Breast epithelium (tissue), 4 donors: ENCODE results near the gene FBXL13. TPM values are rescaled to one million over a fixed set of nuclear protein-coding genes. Genes with fewer than 3 reads are reported as not detected.

ENCODE experiments used
- DNase-seq, 2 donors: peaks; one replicate each; pipeline ENCODE4 v3.0.0-alpha.2; 2019; ENCODE audit warnings: low spot score in 2 of 2
- H3K27ac ChIP-seq, 2 donors: fragments of 200-600 bp; sonication (generic) in 1 of 2; one replicate each; pipeline ENCODE4 v1.5.1; 2016 to 2019; ENCODE audit warnings: mild to moderate bottlenecking in 1 of 2
- H3K27me3 ChIP-seq, 2 donors: fragments of 200-600 bp; sonication (generic) in 1 of 2; one replicate each; pipeline versions ENCODE4 v1.5.1 to v1.6.0; 2017 to 2019; ENCODE audit warnings: control low read depth in 1 of 2, mild to moderate bottlenecking in 1 of 2
- H3K36me3 ChIP-seq: fragments of 200-600 bp; one replicate; pipeline ENCODE4 v1.5.1; 2019
- H3K4me1 ChIP-seq, 2 donors: fragments of 200-600 bp; sonication (generic); one replicate each; pipeline ENCODE4 v1.5.1; 2016 to 2019; ENCODE audit warnings: control low read depth in 1 of 2
- H3K4me3 ChIP-seq, 3 donors: fragments of 200-600 bp; sonication (generic); 1 replicate in 2 of 3; 2 replicates in 1 of 3; pipeline ENCODE4 v1.5.1; 2016 to 2019; ENCODE audit warnings: mild to moderate bottlenecking in 3 of 3, moderate library complexity in 2 of 3
- H3K9me3 ChIP-seq, 2 donors: fragments of 200-600 bp; sonication (generic) in 1 of 2; one replicate each; pipeline ENCODE4 v1.5.1; 2016 to 2019; ENCODE audit warnings: control low read depth in 1 of 2
- POLR2A ChIP-seq: fragments of 450-650 bp; IDR thresholded peaks from one replicate; pipeline ENCODE4 v1.6.1; 2016; ENCODE audit warnings: antibody characterized with exemption, mild to moderate bottlenecking, moderate library complexity
- POLR2AphosphoS5 ChIP-seq, 3 donors: sonication (generic); formaldehyde crosslinking; IDR thresholded peaks; one replicate each; pipeline ENCODE4 v1.6.1; 2017; ENCODE audit warnings: antibody characterized with exemption in 3 of 3
- intact Hi-C: fragments of 100-400 bp; cut with DNase I; formaldehyde crosslinking; loops from one replicate; pipeline ENCODE4 v1.15.1; 2023; ENCODE audit warnings: low total_unique reads
- total RNA-seq, 3 donors: library from RNA; depleted of rRNA; stranded (reverse); fragments of >200 nt; gene quantifications; one replicate each; pipeline ENCODE4 v1.1.0, GENCODE V29; 2016
- TF ChIP-seq, protein P1 (sequence below), 3 donors: fragments of 450-650 bp; IDR thresholded peaks; one replicate each; pipeline ENCODE4 v1.5.1; 2016 to 2017; ENCODE audit warnings: antibody characterized with exemption in 3 of 3, mild to moderate bottlenecking in 3 of 3, moderate library complexity in 3 of 3

Gene FBXL13
- total RNA-seq, 3 donors from 2014 or later: 1.1 to 4.2 (median 3.3) TPM

DNA sequence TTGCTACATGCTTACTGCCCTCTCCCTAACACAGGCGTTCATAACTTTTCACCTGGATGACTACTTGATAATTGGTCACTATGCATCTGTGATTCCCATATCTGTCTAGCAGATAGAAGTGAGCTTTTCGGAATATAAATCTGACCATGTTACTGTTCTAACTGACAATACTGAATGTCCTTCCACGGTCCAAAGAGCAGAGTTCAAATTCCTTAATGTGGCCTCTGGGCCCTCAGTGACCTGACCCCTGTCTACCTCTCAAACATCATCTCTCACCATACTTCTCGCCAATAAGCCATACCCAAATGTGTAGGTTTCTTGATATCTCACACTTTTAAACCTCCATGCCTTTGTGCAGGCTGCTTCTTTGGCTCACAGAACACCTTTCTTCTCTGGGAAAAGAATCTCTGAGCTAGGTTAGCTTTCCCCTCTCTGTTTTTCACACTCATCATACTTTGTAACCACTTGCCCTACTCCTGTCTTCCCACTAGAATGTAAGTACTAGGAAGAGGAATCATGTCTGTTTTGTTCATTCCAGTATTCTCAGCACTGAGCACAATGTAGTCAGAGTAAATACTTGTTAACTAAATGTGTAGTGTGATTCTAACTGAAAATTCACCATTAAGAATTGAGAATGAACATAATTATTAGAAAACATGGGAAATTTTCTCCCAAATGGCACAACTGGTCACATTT lies 201.0 kb downstream of the FBXL13 start:
- intact Hi-C loops: no loop called here
- DNase-seq: no peak
- H3K4me3 ChIP-seq: no peak overlapping the region
- no peak overlapping the region for H3K27ac ChIP-seq
- H3K4me1 ChIP-seq: no peaks in the 10 kb centered on the region
- H3K9me3 ChIP-seq: no peaks in the 10 kb centered on the region
- no peaks in the 10 kb centered on the region for H3K36me3 ChIP-seq
- no peaks in the 10 kb centered on the region for H3K27me3 ChIP-seq
- TF ChIP-seq POLR2A: no peak
- no peak for TF ChIP-seq POLR2AphosphoS5 (IDR thresholded peaks at IDR 0.05)
- TF ChIP-seq, protein P1, sequence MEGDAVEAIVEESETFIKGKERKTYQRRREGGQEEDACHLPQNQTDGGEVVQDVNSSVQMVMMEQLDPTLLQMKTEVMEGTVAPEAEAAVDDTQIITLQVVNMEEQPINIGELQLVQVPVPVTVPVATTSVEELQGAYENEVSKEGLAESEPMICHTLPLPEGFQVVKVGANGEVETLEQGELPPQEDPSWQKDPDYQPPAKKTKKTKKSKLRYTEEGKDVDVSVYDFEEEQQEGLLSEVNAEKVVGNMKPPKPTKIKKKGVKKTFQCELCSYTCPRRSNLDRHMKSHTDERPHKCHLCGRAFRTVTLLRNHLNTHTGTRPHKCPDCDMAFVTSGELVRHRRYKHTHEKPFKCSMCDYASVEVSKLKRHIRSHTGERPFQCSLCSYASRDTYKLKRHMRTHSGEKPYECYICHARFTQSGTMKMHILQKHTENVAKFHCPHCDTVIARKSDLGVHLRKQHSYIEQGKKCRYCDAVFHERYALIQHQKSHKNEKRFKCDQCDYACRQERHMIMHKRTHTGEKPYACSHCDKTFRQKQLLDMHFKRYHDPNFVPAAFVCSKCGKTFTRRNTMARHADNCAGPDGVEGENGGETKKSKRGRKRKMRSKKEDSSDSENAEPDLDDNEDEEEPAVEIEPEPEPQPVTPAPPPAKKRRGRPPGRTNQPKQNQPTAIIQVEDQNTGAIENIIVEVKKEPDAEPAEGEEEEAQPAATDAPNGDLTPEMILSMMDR (IDR thresholded peaks at IDR 0.05): no peak

DNA sequence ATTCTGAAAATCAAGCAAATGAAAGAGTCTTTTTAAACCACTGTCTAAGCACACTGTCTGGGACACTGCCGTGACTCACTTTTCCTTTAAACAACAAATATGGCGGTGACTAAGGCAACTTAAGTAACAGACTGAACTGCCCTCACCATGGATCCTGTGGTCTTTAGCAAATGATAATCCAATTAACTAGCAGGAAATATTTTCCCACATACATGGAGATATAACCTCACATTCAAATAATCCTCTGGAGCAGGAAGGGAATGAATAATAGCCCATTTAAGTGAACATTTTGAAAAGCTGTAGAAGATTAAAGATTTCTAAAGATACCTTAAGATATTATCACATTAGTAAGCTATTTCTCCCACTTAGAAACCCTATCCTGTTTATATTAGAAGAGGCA lies 202.1 kb downstream of the FBXL13 start:
- TF ChIP-seq POLR2A (no peak), POLR2AphosphoS5 (IDR thresholded peaks at IDR 0.05) (no peak)
- TF ChIP-seq, protein P1 (IDR thresholded peaks at IDR 0.05): no peak
- intact Hi-C loops: no loop called here
- Histone ChIP-seq H3K4me3 (no peak overlapping the region), H3K4me1 (no peaks in the 10 kb centered on the region), H3K9me3 (no peaks in the 10 kb centered on the region), H3K27me3 (no peaks in the 10 kb centered on the region), H3K36me3 (no peaks in the 10 kb centered on the region), H3K27ac (no peak overlapping the region)
- DNase-seq: no peak

DNA sequence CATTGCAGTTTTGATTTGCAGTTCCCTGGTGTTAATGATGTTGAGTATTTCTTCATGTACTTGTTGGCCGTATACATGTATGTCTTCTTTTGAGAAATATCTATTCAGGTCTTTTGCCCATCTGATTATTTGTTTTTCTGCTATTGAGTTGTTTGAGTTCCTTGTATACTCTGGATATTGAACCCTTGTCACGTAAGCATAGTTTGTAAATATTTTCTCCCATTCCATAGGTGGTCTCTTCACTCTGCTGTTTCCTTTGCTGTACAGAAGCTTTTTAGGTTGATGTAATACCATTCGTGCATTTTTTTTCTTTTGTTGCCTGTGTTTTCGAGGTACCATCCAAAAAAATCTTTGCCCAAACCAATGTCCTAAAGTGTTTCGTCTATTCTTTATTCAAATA lies 205.4 kb downstream of the FBXL13 start:
- no peaks in the 10 kb centered on the region for H3K4me1 ChIP-seq
- no peaks in the 10 kb centered on the region for H3K9me3 ChIP-seq
- no peaks in the 10 kb centered on the region for H3K36me3 ChIP-seq
- no peak for TF ChIP-seq POLR2AphosphoS5 (IDR thresholded peaks at IDR 0.05)
- TF ChIP-seq POLR2A: no peak
- TF ChIP-seq, protein P1 (IDR thresholded peaks at IDR 0.05): no peak
- H3K27ac ChIP-seq: no peak overlapping the region
- no peak for DNase-seq
- no peaks in the 10 kb centered on the region for H3K27me3 ChIP-seq
- intact Hi-C loops: no loop called here
- H3K4me3 ChIP-seq: no peak overlapping the region

DNA sequence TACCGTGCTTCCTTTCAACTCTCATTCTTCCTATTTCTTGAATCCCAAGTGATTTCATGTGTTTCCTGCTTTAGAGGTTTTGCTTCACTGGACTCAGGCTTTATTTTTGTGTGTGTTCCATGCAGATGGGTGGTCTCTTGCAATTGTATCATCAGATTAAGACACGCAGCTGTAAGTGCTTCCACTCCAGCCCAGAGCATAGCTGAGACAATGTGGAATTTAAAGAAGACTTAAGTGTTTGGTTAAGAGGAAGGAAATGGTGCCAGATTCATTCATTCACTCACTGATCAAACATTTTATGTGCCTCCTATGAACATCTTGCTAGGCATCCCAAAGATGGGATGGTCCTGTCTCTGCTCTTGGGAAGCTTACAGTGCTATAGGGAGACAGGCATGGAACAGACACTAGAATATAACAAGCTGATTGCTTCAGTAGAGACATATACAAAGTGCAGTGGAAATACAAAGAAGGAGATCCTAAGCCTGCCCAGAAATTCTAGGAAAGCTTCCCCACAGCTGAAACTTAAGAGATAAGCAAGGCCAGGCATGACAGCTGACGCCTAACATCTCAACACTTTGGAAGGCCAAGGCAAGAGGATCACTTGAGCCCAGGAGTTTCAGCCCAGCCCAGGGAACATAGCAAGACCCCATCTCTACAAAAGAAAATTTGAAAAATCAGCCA lies 207.9 kb downstream of the FBXL13 start:
- DNase-seq: no peak
- Histone ChIP-seq H3K9me3 (no peaks in the 10 kb centered on the region), H3K4me3 (no peak overlapping the region), H3K27me3 (no peaks in the 10 kb centered on the region), H3K4me1 (no peaks in the 10 kb centered on the region), H3K36me3 (no peaks in the 10 kb centered on the region), H3K27ac (no peak overlapping the region)
- intact Hi-C loops: no loop called here
- TF ChIP-seq POLR2AphosphoS5 (IDR thresholded peaks at IDR 0.05) (no peak), POLR2A (no peak)
- TF ChIP-seq, protein P1 (IDR thresholded peaks at IDR 0.05): no peak

DNA sequence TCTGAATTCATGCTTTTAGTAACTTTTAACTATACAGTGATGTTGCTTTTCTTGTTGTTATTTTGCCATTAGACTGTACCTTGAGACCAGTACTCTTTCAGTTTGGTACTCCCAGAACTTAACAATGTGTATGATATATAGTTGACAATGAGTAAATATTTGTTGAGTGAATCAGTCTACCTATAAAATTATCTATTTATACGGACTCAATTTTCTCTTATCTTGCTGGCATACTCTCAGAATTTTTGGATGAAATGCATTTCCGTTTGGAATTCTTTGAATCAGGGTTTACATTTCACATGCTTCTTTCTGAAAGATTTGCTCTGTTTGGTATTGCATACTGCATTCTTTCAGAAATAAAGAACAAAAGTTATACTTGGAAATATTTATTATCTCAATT lies 209.6 kb downstream of the FBXL13 start:
- Histone ChIP-seq H3K27me3 (no peaks in the 10 kb centered on the region), H3K4me1 (no peaks in the 10 kb centered on the region), H3K36me3 (no peaks in the 10 kb centered on the region), H3K27ac (no peak overlapping the region), H3K9me3 (no peaks in the 10 kb centered on the region), H3K4me3 (no peak overlapping the region)
- DNase-seq: no peak
- TF ChIP-seq POLR2AphosphoS5 (IDR thresholded peaks at IDR 0.05): no peak
- TF ChIP-seq, protein P1 (IDR thresholded peaks at IDR 0.05): no peak
- no peak for TF ChIP-seq POLR2A
- intact Hi-C loops: no loop called here
